HG03095 (cell line): ENCODE measurements around the gene RNASE12.

Source experiments
- ATAC-seq: cut with Tn5 transposase; IDR thresholded peaks from one replicate; pipeline ENCODE4 v1.9.1; 2021; ENCODE audit warnings: moderate library complexity; ENCODE audit not compliant: unreplicated experiment

Gene RNASE12

DNA sequence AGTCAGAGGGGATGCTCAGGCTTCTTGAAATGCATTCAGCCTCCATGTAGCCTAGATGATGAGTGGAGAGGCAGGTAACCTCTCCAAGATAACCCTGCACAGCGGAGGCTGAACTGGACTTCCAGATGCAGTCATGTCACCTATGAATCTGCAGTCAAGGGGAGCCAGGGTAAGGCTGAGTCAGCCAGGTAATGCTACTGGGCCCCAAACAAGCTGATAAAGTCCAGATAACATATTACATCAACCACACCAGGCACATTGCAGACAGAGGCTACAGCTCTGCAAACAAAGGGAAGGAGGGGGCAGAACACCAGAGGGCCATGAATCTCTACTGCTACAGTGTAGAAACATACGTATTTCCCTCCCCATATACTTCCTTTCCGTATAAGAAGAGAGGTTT lies 44.3 kb downstream of the RNASE12 start:
- ATAC-seq = no peak
